22Rv1 (cell line): ENCODE measurements around the gene TBCB.

Experiments used
- CTCF ChIP-seq: fragments of 450-650 bp; IDR thresholded peaks from 2 replicates; pipeline ENCODE4 v1.5.1; 2017; ENCODE audit warnings: mild to moderate bottlenecking
- ZFX ChIP-seq: fragments of 450-650 bp; IDR thresholded peaks from 2 replicates; pipeline ENCODE4 v1.6.1; 2017; ENCODE audit warnings: antibody characterized with exemption, borderline replicate concordance

GRCh38 chr19:36128392-36128736 is 13.1 kb downstream of the TBCB start:
- no peak for TF ChIP-seq CTCF
- TF ChIP-seq ZFX = no peak
